Hematopoietic multipotent progenitor cell treated with erythropoietin and hydrocortisone succinate and interleukin-3 and kit ligand, for 8 days (in vitro differentiated cells): ENCODE results near the gene KRTAP5-6.
"Not testable (repeated sequence)": the region's sequence is repeated elsewhere in the genome, so short reads cannot be mapped to it uniquely, and the experiment has no call there.

ENCODE experiments used
- DNase-seq: peaks from one replicate; pipeline ENCODE4 v3.0.0-alpha.2; 2015

The KRTAP5-6 gene

GRCh38 chr11:1683904-1684572, 13.0 kb upstream of the KRTAP5-6 start:
- DNase-seq: not testable (repeated sequence)

GRCh38 chr11:1684886-1685874, 11.8 kb upstream of the KRTAP5-6 start:
- DNase-seq: not testable (repeated sequence)

GRCh38 chr11:1686220-1686619, 10.8 kb upstream of the KRTAP5-6 start:
- DNase-seq: not testable (repeated sequence)

- not testable (repeated sequence) for DNase-seq
These were observed 8.6 kb upstream of the KRTAP5-6 start for GRCh38 chr11:1688336-1688947.

- not testable (repeated sequence) for DNase-seq
These were observed 7.5 kb upstream of the KRTAP5-6 start for GRCh38 chr11:1689250-1690166.

GRCh38 chr11:1690167-1691025, 6.6 kb upstream of the KRTAP5-6 start:
- DNase-seq: no peak

GRCh38 chr11:1691026-1691877, 5.7 kb upstream of the KRTAP5-6 start:
- no peak for DNase-seq

- DNase-seq: no peak
These were observed 4.9 kb upstream of the KRTAP5-6 start for GRCh38 chr11:1691878-1692707.

DNA sequence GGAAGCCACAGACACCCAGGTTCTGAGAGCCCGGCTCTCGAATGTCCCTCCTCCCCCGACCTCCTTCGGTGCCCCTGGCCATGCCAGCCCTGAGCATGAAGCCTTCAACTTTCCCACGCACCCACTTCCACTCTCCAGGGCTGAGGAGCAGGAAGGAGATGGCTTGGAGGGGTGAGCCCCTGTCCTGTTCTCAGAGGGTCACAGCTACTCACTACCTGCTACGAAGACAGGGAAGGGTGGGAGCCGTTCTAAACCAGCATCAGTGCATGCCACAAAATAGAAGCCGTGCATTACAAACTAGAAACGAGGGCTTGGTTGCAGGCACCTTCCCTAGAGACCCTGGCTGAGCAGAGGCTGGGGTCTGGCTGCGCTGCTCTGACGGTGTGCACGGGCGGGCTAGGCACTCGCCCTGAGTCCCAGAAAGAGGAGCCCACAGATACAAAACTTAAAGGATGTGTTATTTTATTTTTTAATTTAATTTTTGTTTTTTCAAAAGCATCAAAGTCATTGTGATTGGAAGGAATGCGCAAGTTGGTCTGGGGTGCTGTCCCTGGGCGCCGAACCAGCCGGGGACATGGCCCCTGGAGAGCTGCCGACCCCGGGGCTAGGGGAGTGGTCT, 4.2 kb upstream of the KRTAP5-6 start:
- no peak for DNase-seq

DNA sequence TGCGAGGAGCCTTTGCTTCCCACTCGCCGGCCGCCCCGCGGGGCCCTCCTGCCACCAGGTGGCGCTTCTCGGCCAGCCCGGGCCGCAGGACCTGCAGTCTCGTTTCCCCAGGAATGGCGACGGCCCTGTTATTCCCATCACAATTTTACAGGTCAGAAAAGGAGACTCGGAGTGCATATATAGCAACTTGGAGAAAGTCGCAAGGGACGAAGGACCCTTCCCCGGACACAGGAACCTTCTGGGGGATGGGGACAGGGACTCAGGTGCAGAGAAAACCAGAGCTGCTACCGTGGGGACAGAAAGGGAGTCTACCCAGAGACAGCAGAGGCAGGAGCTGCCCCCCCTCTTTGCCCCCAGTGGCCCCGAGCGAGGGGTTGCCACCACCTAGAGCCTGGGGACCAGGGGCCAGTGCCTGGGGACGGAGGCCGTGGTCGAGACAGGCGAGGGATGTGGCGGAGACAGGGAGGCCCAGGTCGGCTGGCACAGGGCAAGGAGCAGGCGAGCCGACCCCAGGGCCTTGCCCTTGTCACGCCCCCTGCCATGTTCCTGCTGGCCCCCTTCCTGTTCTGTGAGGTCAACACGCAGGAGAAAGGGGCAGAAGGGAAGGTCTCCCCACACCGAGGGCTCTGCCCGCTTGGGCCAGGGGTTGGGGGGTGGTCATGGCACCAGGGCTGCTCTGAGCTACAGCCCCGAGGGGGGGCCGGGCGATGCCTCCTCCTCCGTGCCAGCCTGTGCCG, 3.5 kb upstream of the KRTAP5-6 start:
- DNase-seq: peak; percentile 43

GRCh38 chr11:1694064-1694845, 2.7 kb upstream of the KRTAP5-6 start:
- peak; percentile 71 for DNase-seq

GRCh38 chr11:1694846-1695547, 2.0 kb upstream of the KRTAP5-6 start:
- no peak for DNase-seq

DNA sequence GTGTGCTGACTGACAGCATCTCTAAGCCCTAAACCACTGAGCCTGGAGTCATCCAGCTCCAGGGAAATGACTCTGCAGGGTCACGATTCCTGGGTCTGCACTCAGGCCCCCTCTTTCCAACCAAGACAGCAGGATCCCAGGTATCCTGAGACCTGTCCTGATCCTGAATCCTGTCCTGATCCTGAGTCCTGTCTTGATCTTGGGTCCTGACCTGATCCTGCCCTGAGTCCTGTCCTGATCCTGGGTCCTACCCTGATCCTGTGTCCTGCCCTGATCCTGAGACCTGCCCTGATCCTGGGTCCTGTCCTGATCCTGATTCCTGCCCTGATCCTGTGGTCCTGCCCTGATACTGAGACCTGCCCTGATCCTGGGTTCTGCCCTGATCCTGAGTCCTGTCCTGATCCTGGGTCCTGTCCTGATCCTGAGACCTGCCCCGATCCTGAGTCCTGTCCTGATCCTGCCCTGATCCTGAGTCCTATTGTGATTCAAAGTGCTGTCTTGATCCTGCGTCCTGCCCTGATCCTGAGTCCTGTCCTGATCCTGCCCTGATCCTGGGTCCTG, 1.4 kb upstream of the KRTAP5-6 start:
- DNase-seq: no peak

DNA sequence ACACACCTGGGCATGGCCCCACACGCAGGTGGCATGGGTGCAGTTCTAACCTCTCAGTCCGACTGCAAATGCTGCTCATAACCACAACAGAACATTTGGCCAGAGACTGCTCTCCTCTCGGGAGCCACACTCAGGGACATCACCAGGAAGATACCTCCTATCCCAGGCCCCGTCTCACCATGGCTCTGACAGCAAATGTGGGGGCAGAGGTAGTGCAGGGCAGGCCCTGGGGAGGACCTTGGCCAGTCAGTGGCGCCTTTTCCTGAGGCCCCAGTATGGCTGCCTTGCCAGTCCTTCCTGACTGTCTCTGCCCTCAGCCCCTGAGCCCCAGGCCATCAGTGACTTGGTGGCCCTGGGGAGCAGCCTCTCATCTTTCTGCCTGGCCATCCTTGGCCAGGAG, 2.8 kb downstream of the KRTAP5-6 start:
- DNase-seq: no peak

GRCh38 chr11:1701091-1701807, 4.3 kb downstream of the KRTAP5-6 start:
- DNase-seq: no peak

GRCh38 chr11:1702506-1702905, 5.5 kb downstream of the KRTAP5-6 start:
- DNase-seq: no peak
